ENCODE data around the gene GPC6. TPM values are rescaled to one million over a fixed set of nuclear protein-coding genes. Genes with fewer than 3 reads are reported as not detected.

The GPC6 gene
- polyA plus RNA-seq, 1 donor from 2014 or later, result 9.0 TPM

DNA sequence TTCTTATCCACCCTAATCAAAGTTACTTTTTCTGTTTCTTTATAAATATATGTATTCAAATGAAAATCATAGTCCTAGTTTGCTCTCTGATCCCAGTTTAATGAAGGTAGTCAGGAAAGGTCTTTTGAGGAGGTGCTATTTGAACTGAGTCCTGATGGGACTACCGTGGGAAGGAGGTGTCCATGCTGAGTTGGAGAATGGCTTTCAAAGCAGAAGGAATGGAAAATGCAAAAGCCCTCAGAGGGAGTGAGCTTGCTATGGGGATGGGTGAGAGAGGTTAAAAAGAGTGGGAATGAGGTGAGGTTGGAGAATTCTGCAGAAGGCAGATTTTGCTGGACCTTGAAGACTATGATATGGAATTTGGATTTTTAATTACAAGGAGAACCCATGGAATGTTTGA, 193.6 kb downstream of the GPC6 start:
- H3K9ac ChIP-seq (ENCODE audit: low read length), result no peak overlapping the region
- H3F3A ChIP-seq (ENCODE audit: insufficient read depth, low read length, poor library complexity, severe bottlenecking), result no peaks in the 10 kb centered on the region
- TF ChIP-seq, protein P1, sequence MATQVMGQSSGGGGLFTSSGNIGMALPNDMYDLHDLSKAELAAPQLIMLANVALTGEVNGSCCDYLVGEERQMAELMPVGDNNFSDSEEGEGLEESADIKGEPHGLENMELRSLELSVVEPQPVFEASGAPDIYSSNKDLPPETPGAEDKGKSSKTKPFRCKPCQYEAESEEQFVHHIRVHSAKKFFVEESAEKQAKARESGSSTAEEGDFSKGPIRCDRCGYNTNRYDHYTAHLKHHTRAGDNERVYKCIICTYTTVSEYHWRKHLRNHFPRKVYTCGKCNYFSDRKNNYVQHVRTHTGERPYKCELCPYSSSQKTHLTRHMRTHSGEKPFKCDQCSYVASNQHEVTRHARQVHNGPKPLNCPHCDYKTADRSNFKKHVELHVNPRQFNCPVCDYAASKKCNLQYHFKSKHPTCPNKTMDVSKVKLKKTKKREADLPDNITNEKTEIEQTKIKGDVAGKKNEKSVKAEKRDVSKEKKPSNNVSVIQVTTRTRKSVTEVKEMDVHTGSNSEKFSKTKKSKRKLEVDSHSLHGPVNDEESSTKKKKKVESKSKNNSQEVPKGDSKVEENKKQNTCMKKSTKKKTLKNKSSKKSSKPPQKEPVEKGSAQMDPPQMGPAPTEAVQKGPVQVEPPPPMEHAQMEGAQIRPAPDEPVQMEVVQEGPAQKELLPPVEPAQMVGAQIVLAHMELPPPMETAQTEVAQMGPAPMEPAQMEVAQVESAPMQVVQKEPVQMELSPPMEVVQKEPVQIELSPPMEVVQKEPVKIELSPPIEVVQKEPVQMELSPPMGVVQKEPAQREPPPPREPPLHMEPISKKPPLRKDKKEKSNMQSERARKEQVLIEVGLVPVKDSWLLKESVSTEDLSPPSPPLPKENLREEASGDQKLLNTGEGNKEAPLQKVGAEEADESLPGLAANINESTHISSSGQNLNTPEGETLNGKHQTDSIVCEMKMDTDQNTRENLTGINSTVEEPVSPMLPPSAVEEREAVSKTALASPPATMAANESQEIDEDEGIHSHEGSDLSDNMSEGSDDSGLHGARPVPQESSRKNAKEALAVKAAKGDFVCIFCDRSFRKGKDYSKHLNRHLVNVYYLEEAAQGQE (IDR thresholded peaks at IDR 0.05; ENCODE audit: borderline replicate concordance), result no peak
- TF ChIP-seq, protein P2, sequence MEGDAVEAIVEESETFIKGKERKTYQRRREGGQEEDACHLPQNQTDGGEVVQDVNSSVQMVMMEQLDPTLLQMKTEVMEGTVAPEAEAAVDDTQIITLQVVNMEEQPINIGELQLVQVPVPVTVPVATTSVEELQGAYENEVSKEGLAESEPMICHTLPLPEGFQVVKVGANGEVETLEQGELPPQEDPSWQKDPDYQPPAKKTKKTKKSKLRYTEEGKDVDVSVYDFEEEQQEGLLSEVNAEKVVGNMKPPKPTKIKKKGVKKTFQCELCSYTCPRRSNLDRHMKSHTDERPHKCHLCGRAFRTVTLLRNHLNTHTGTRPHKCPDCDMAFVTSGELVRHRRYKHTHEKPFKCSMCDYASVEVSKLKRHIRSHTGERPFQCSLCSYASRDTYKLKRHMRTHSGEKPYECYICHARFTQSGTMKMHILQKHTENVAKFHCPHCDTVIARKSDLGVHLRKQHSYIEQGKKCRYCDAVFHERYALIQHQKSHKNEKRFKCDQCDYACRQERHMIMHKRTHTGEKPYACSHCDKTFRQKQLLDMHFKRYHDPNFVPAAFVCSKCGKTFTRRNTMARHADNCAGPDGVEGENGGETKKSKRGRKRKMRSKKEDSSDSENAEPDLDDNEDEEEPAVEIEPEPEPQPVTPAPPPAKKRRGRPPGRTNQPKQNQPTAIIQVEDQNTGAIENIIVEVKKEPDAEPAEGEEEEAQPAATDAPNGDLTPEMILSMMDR (IDR thresholded peaks at IDR 0.05; ENCODE audit: poor library complexity, severe bottlenecking), result no peak
- TF ChIP-seq POLR2AphosphoS5 (IDR thresholded peaks at IDR 0.05) (no peak), EZH2 (IDR thresholded peaks at IDR 0.05; ENCODE audit: borderline replicate concordance, insufficient read depth, low read length, poor library complexity, severe bottlenecking) (no peak), MXI1 (conservative IDR thresholded peaks at IDR 0.05; ENCODE audit: poor library complexity, severe bottlenecking) (no peak), SMC3 (conservative IDR thresholded peaks at IDR 0.05; ENCODE audit: poor library complexity) (no peak), RAD21 (conservative IDR thresholded peaks at IDR 0.05) (no peak), TAF1 (IDR thresholded peaks at IDR 0.05; ENCODE audit: low read depth) (no peak), EP300 (conservative IDR thresholded peaks at IDR 0.05; ENCODE audit: poor library complexity, severe bottlenecking) (no peak)
- no peak overlapping the region for H3K4me3 ChIP-seq (ENCODE audit: low read length)
- H3K9me3 ChIP-seq (ENCODE audit: low read length), result no peaks in the 10 kb centered on the region
- no peaks in the 10 kb centered on the region for H3K9me2 ChIP-seq (ENCODE audit: insufficient read depth, low read length)
- H3K4me2 ChIP-seq (ENCODE audit: low read length), result no peak overlapping the region
- no peaks in the 10 kb centered on the region for H3K36me3 ChIP-seq (ENCODE audit: insufficient read depth, low read length)
- H3K27ac ChIP-seq (ENCODE audit: low read length), result no peak overlapping the region
- no peaks in the 10 kb centered on the region for H4K20me1 ChIP-seq (ENCODE audit: insufficient read depth)
- H3K79me2 ChIP-seq (replicated peaks; ENCODE audit: insufficient read depth, low read length), result no peaks in the 10 kb centered on the region
- H3K27me3 ChIP-seq (ENCODE audit: insufficient read depth, low read depth, low read length), result no peaks in the 10 kb centered on the region
- no peak overlapping the region for H2AFZ ChIP-seq (ENCODE audit: low read depth, low read length)

DNA sequence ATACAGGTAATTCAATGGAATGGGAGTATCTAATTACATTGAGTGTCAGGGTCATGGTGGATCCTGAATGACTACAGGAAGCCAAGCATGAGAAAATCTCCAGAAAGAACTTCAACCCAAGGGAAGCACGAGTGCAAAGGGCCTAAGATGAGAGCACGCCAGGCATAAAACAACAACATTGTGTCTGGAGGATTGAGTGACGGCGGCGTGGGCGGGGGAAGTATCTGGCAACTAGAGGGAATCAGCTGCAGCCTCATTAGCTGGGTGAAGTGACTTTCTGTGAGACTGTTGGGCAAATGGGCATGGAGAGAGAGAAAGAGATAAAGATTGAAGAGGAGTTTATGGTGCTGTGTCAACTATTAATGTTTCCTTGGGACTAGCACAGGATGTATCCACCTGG, 194.3 kb downstream of the GPC6 start:
- Histone ChIP-seq H2AFZ (ENCODE audit: low read depth, low read length) (no peak overlapping the region), H3K27me3 (ENCODE audit: insufficient read depth, low read depth, low read length) (no peaks in the 10 kb centered on the region), H3K36me3 (ENCODE audit: insufficient read depth, low read length) (no peaks in the 10 kb centered on the region), H3K27ac (ENCODE audit: low read length) (peak overlapping the region; percentile 14), H3K4me3 (ENCODE audit: low read length) (no peak overlapping the region), H3K4me2 (ENCODE audit: low read length) (no peak overlapping the region), H4K20me1 (ENCODE audit: insufficient read depth) (no peaks in the 10 kb centered on the region), H3K9me2 (ENCODE audit: insufficient read depth, low read length) (no peaks in the 10 kb centered on the region), H3K9ac (ENCODE audit: low read length) (no peak overlapping the region), H3K79me2 (replicated peaks; ENCODE audit: insufficient read depth, low read length) (no peaks in the 10 kb centered on the region), H3F3A (ENCODE audit: insufficient read depth, low read length, poor library complexity, severe bottlenecking) (no peaks in the 10 kb centered on the region), H3K9me3 (ENCODE audit: low read length) (no peaks in the 10 kb centered on the region)
- TF ChIP-seq TAF1 (IDR thresholded peaks at IDR 0.05; ENCODE audit: low read depth) (no peak), EZH2 (IDR thresholded peaks at IDR 0.05; ENCODE audit: borderline replicate concordance, insufficient read depth, low read length, poor library complexity, severe bottlenecking) (no peak), MXI1 (conservative IDR thresholded peaks at IDR 0.05; ENCODE audit: poor library complexity, severe bottlenecking) (no peak), EP300 (conservative IDR thresholded peaks at IDR 0.05; ENCODE audit: poor library complexity, severe bottlenecking) (no peak), SMC3 (conservative IDR thresholded peaks at IDR 0.05; ENCODE audit: poor library complexity) (no peak)
- TF ChIP-seq, protein P1 (IDR thresholded peaks at IDR 0.05; ENCODE audit: borderline replicate concordance), result no peak

Measured in neural cell (in vitro differentiated cells).